ENCODE measurements around the gene RALGDS.
A peak's percentile ranks its signal among the peaks of the same experiment; 100 is the strongest.

Gene RALGDS

DNA sequence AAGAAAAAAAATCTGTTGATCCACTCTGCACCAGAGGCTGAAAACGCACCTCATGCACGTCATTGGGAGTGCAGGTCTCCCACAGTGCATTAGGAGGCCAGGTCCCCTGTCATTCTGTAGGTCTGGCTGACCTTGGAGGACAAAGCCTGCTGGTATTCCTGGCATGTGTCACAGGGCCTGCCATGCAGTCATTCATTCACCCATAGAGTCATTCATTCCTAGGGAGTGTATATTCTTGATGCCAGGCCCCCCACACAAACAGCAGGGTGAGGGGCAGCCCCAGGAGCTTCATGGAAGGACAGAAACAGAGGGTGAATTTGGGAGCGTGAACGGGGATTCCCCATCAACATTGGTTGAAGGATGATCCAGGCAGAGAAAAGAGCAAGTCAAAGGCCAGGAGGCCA is 40.5 kb upstream of the RALGDS start:
- Histone ChIP-seq H3K9ac (ENCODE audit: low read length) (no peak overlapping the region), H3K27me3 (ENCODE audit: low read depth, low read length) (0 out of 2 replicates have a peak, but pooled peaks cover 5% of the 10 kb centered on the region), H3K36me3 (replicated peaks; ENCODE audit: low read depth, low read length) (no peaks in the 10 kb centered on the region), H4K20me1 (ENCODE audit: insufficient read depth, low read length) (no peaks in the 10 kb centered on the region), H3K79me2 (ENCODE audit: low read length) (no peaks in the 10 kb centered on the region), H3K4me2 (ENCODE audit: low read length) (no peak overlapping the region), H3K27ac (ENCODE audit: low read length) (no peak overlapping the region), H3K9me3 (ENCODE audit: insufficient read depth, low read length) (no peaks in the 10 kb centered on the region), H2AFZ (ENCODE audit: low read depth, low read length) (no peak overlapping the region), H3K4me1 (ENCODE audit: low read length) (peaks cover 12% of the 10 kb centered on the region; the same call in 1 of the 2 replicates), H3K4me3 (ENCODE audit: low read length) (no peak overlapping the region)
- no peak for TF ChIP-seq EZH2phosphoT487 (IDR thresholded peaks at IDR 0.05; ENCODE audit: low read depth)
- TF ChIP-seq, protein P1, sequence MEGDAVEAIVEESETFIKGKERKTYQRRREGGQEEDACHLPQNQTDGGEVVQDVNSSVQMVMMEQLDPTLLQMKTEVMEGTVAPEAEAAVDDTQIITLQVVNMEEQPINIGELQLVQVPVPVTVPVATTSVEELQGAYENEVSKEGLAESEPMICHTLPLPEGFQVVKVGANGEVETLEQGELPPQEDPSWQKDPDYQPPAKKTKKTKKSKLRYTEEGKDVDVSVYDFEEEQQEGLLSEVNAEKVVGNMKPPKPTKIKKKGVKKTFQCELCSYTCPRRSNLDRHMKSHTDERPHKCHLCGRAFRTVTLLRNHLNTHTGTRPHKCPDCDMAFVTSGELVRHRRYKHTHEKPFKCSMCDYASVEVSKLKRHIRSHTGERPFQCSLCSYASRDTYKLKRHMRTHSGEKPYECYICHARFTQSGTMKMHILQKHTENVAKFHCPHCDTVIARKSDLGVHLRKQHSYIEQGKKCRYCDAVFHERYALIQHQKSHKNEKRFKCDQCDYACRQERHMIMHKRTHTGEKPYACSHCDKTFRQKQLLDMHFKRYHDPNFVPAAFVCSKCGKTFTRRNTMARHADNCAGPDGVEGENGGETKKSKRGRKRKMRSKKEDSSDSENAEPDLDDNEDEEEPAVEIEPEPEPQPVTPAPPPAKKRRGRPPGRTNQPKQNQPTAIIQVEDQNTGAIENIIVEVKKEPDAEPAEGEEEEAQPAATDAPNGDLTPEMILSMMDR (IDR thresholded peaks at IDR 0.05; ENCODE audit: low read depth, low read length), result no peak

DNA sequence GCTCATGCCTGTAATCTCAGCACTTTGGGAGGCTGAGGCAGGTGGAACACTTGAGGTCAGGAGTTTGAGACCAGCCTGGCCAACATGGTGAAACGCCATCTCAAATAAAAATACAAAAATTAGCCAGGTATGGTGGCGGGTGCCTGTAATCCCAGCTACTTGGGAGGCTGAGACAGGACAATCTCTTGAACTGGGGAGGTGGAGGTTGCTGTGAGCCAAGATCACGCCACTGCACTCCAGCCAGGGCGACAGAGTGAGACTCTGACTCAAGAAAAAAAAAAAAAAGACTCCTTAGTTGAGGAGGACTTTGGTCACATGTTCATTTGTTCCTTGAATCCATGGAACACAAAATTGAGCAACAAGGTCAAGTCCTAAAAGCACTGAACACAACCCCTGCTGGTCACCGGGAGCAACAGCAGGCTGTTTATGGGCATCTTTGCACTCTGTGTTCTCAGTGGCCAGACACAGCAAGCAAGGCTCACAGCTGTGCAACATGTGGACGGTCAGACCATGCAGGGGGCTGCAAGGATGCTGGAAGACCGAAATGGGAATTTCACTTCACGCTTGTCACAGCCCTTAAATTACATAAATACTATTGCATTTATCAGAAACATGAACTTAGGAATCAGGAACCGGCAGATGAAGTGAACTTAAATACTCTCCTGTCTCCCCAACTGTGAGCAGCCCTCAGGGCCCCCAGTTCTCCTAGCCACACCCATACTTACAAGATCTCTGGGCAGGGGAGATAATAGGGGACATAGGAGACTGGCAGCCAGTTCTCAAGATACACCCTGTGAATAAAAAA is 39.9 kb upstream of the RALGDS start:
- Histone ChIP-seq H4K20me1 (ENCODE audit: insufficient read depth, low read length) (no peaks in the 10 kb centered on the region), H3K4me1 (ENCODE audit: low read length) (peaks cover 12% of the 10 kb centered on the region; the same call in 1 of the 2 replicates), H3K4me3 (ENCODE audit: low read length) (no peak overlapping the region), H3K79me2 (ENCODE audit: low read length) (no peaks in the 10 kb centered on the region), H3K36me3 (replicated peaks; ENCODE audit: low read depth, low read length) (no peaks in the 10 kb centered on the region), H3K9me3 (ENCODE audit: insufficient read depth, low read length) (no peaks in the 10 kb centered on the region), H3K4me2 (ENCODE audit: low read length) (no peak overlapping the region), H3K27ac (ENCODE audit: low read length) (no peak overlapping the region), H3K9ac (ENCODE audit: low read length) (no peak overlapping the region), H2AFZ (ENCODE audit: low read depth, low read length) (no peak overlapping the region), H3K27me3 (ENCODE audit: low read depth, low read length) (0 out of 2 replicates have a peak, but pooled peaks cover 5% of the 10 kb centered on the region)
- TF ChIP-seq, protein P1 (IDR thresholded peaks at IDR 0.05; ENCODE audit: low read depth, low read length), result peak; percentile 52
- TF ChIP-seq EZH2phosphoT487 (IDR thresholded peaks at IDR 0.05; ENCODE audit: low read depth), result no peak

DNA sequence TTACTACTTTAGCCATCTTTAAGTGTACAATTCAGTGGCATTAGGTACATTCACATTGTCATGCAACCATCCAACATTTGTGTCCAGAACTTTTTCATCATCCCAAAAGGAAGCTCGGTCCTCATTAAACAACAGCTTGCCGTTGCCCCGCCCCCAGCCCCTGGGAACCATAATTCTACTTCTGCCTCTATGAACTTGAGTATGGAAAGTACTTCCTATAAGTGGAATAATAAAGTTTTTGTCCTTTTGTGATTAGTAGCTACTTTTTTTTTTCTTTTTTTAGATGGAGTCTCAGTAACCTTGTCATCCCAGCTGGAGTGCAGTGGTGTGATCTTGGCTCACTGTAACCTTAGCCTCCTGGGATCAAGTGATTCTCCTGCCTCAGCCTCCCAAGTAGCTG is 37.7 kb upstream of the RALGDS start:
- Histone ChIP-seq H3K27me3 (ENCODE audit: low read depth, low read length) (no peaks in the 10 kb centered on the region), H3K27ac (ENCODE audit: low read length) (no peak overlapping the region), H3K9ac (ENCODE audit: low read length) (no peak overlapping the region), H4K20me1 (ENCODE audit: insufficient read depth, low read length) (no peaks in the 10 kb centered on the region), H3K4me3 (ENCODE audit: low read length) (no peak overlapping the region), H3K36me3 (replicated peaks; ENCODE audit: low read depth, low read length) (no peaks in the 10 kb centered on the region), H2AFZ (ENCODE audit: low read depth, low read length) (no peak overlapping the region), H3K4me2 (ENCODE audit: low read length) (no peak overlapping the region), H3K79me2 (ENCODE audit: low read length) (no peaks in the 10 kb centered on the region), H3K9me3 (ENCODE audit: insufficient read depth, low read length) (no peaks in the 10 kb centered on the region), H3K4me1 (ENCODE audit: low read length) (peaks cover 8% of the 10 kb centered on the region; the same call in 1 of the 2 replicates)
- TF ChIP-seq, protein P1 (IDR thresholded peaks at IDR 0.05; ENCODE audit: low read depth, low read length), result no peak
- TF ChIP-seq EZH2phosphoT487 (IDR thresholded peaks at IDR 0.05; ENCODE audit: low read depth), result no peak

DNA sequence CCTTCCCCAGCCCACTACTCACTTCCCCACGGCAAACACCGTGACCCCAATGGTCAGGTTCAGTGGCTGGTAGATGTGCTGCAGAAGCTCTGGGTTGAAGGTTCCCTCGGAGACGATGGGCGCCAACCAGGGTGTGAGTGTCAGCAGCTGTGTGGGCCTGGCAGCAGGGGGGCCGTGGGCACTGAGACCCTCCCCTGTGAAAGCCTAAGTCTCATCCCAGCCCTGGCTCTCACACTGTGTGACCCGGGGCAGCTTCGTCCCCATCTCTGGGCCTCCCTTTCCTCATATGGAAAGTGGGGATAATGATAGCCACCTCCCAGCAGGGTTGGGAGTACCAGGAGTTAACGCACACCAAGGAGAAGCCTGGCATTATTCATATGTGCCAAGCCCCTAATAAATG is 34.1 kb upstream of the RALGDS start:
- Histone ChIP-seq H2AFZ (ENCODE audit: low read depth, low read length) (no peak overlapping the region), H3K27ac (ENCODE audit: low read length) (no peak overlapping the region), H3K9me3 (ENCODE audit: insufficient read depth, low read length) (no peaks in the 10 kb centered on the region), H3K9ac (ENCODE audit: low read length) (no peak overlapping the region), H3K4me1 (ENCODE audit: low read length) (no peaks in the 10 kb centered on the region), H3K4me3 (ENCODE audit: low read length) (no peak overlapping the region), H3K79me2 (ENCODE audit: low read length) (no peaks in the 10 kb centered on the region), H3K36me3 (replicated peaks; ENCODE audit: low read depth, low read length) (no peaks in the 10 kb centered on the region), H3K4me2 (ENCODE audit: low read length) (no peak overlapping the region), H3K27me3 (ENCODE audit: low read depth, low read length) (no peaks in the 10 kb centered on the region), H4K20me1 (ENCODE audit: insufficient read depth, low read length) (no peaks in the 10 kb centered on the region)
- TF ChIP-seq EZH2phosphoT487 (IDR thresholded peaks at IDR 0.05; ENCODE audit: low read depth), result no peak
- TF ChIP-seq, protein P1 (IDR thresholded peaks at IDR 0.05; ENCODE audit: low read depth, low read length), result no peak
